ENCODE results near the gene TXNRD2. TPM values are rescaled to one million over a fixed set of nuclear protein-coding genes. Genes with fewer than 3 reads are reported as not detected.

Gene TXNRD2
- total and polyA plus RNA-seq, 10 of the 15 experiments (the other 5 are each of a cell fraction or from before 2014, with no cell fraction given) = 1.6 to 26.0 (median 13.9) TPM

GRCh38 chr22:19964701-19965386 lies 23.2 kb upstream of the TXNRD2 start:
- 92% methylated on average over 15 of the region's 15 CpGs for WGBS (ENCODE audit: insufficient coverage, insufficient replicate concordance, low lambda C conversion rate, missing lambda C conversion rate)
- Histone ChIP-seq H3K27me3 (replicated peaks in 1 of 2; ENCODE audit: control insufficient read depth in 2 of 2, insufficient read depth in 2 of 2, low read length in 1 of 2) (no peaks in the 10 kb centered on the region), H3K4me2 (ENCODE audit: control insufficient read depth, insufficient read depth) (no peak overlapping the region), H2AFZ (ENCODE audit: control insufficient read depth, low read depth, low read length) (no peak overlapping the region), H3K4me3 (no peak overlapping the region), H3K36me3 (ENCODE audit: control insufficient read depth in 2 of 2, insufficient read depth in 2 of 2, low read length in 1 of 2) (peaks cover 2 to 3% of the 10 kb centered on the region in 2 experiments; a peak in 2 of 4 replicates), H4K20me1 (ENCODE audit: control insufficient read depth, insufficient read depth) (no peaks in the 10 kb centered on the region), H3K27ac (ENCODE audit: control insufficient read depth, insufficient read depth) (no peak overlapping the region), H3K79me2 (ENCODE audit: control insufficient read depth, insufficient read depth, low read length) (no peaks in the 10 kb centered on the region), H3K9ac (ENCODE audit: control insufficient read depth, insufficient read depth, low read length) (no peak overlapping the region), H3K4me1 (ENCODE audit: control insufficient read depth, insufficient read depth, low read length) (no peaks in the 10 kb centered on the region), H3K9me3 (replicated peaks; ENCODE audit: control insufficient read depth, insufficient read depth, low read length) (no peaks in the 10 kb centered on the region)
- no peak for TF ChIP-seq CBX3 (IDR thresholded peaks at IDR 0.05; ENCODE audit: borderline replicate concordance, low read depth)
- no peak for TF ChIP-seq BRCA1 (IDR thresholded peaks at IDR 0.05; ENCODE audit: low read depth, low read length)
- no peak for TF ChIP-seq RB1 (IDR thresholded peaks at IDR 0.05; ENCODE audit: borderline replicate concordance)
- TF ChIP-seq ZNF622 (IDR thresholded peaks at IDR 0.05) = no peak
- no peak for TF ChIP-seq JUND (IDR thresholded peaks at IDR 0.05; ENCODE audit: low read depth, low read length)
- TF ChIP-seq, protein P1, sequence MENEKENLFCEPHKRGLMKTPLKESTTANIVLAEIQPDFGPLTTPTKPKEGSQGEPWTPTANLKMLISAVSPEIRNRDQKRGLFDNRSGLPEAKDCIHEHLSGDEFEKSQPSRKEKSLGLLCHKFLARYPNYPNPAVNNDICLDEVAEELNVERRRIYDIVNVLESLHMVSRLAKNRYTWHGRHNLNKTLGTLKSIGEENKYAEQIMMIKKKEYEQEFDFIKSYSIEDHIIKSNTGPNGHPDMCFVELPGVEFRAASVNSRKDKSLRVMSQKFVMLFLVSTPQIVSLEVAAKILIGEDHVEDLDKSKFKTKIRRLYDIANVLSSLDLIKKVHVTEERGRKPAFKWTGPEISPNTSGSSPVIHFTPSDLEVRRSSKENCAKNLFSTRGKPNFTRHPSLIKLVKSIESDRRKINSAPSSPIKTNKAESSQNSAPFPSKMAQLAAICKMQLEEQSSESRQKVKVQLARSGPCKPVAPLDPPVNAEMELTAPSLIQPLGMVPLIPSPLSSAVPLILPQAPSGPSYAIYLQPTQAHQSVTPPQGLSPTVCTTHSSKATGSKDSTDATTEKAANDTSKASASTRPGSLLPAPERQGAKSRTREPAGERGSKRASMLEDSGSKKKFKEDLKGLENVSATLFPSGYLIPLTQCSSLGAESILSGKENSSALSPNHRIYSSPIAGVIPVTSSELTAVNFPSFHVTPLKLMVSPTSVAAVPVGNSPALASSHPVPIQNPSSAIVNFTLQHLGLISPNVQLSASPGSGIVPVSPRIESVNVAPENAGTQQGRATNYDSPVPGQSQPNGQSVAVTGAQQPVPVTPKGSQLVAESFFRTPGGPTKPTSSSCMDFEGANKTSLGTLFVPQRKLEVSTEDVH (IDR thresholded peaks at IDR 0.05; ENCODE audit: low read depth, partially characterized antibody) = no peak
- SMC1A ChIA-PET (ENCODE audit: uncharacterized antibody, unreplicated experiment) = no interaction called here
- intact Hi-C loops (cut with micrococcal nuclease; ENCODE audit: unreplicated experiment) (no loop called here), in situ Hi-C loops (cut with MboI) (no loop called here)
- ATAC-seq (no peak), DNase-seq (ENCODE audit: low read depth, low spot score) (no peak), FAIRE-seq (no peak)
- POLR2A ChIA-PET = no interaction called here
- no TSS peak for BruUV-seq (replicated peaks)
- RAD21 ChIA-PET (ENCODE audit: unreplicated experiment) = no interaction called here
- CTCF ChIA-PET = interaction anchor here (1.0 to 1.2 kb wide), 2 partner anchors 13 to 118 kb away, joined by 3 read pairs; no protein-coding TSS in a partner anchor
